ENCODE results near the gene FAM20B. TPM values are rescaled to one million over a fixed set of nuclear protein-coding genes. Genes with fewer than 3 reads are reported as not detected.

FAM20B gene
- total and polyA plus RNA-seq, 8 donors = 5.4 to 24.6 (median 16.0) TPM

- intact Hi-C loops (cut with DNase I) = no loop called here
- WGBS, 2 donors = 96 to 97% methylated on average over 3 of the region's 3 CpGs
- FAIRE-seq (no peak), DNase-seq (no peak), ATAC-seq (no peak)
- Histone ChIP-seq H3K27me3 (no peaks in the 10 kb centered on the region), H3K27ac (no peak overlapping the region), H3K4me3 (no peak overlapping the region), H3K4me1 (no peaks in the 10 kb centered on the region), H3K9me3 (no peaks in the 10 kb centered on the region), H3K36me3 (peaks cover 0 to 8% (median 0%) of the 10 kb centered on the region in 3 donors)
- TF ChIP-seq CTCF (IDR thresholded peaks at IDR 0.05) = no peak
These were observed 33.1 kb downstream of the FAM20B start for GRCh38 chr1:179058487-179059483.

GRCh38 chr1:179061360-179062282 lies 35.9 kb downstream of the FAM20B start:
- ATAC-seq = no peak
- no peaks in the 10 kb centered on the region for H3K9me3 ChIP-seq
- intact Hi-C loops (cut with DNase I) = no loop called here

GRCh38 chr1:179066471-179066870 lies 40.8 kb downstream of the FAM20B start:
- H3K27me3 ChIP-seq = no peaks in the 10 kb centered on the region
- no peak overlapping the region for H3K4me3 ChIP-seq
- ATAC-seq = no peak
- peaks cover 0 to 17% (median 0%) of the 10 kb centered on the region in 3 donors for H3K36me3 ChIP-seq
- H3K27ac ChIP-seq = no peak overlapping the region
- no peaks in the 10 kb centered on the region for H3K4me1 ChIP-seq
- 93 to 95% methylated on average over 4 of the region's 4 CpGs for WGBS, 2 donors
- no peak for FAIRE-seq
- no peak for TF ChIP-seq CTCF (IDR thresholded peaks at IDR 0.05)
- no peak for DNase-seq
- intact Hi-C loops (cut with DNase I) = no loop called here
- no peaks in the 10 kb centered on the region for H3K9me3 ChIP-seq

More at GRCh38 chr1:179061360-179062282, 35.9 kb downstream of the FAM20B start:
- no peak for DNase-seq
- Histone ChIP-seq H3K4me3 (no peak overlapping the region), H3K4me1 (no peaks in the 10 kb centered on the region), H3K36me3 (peaks cover 0 to 11% (median 0%) of the 10 kb centered on the region in 3 donors), H3K27ac (no peak overlapping the region), H3K27me3 (no peaks in the 10 kb centered on the region)
- no peak for TF ChIP-seq CTCF (IDR thresholded peaks at IDR 0.05)
- WGBS, 2 donors = 94 to 95% methylated on average over 8 of the region's 8 CpGs
- no peak for FAIRE-seq

GRCh38 chr1:179077396-179077795 lies 51.7 kb downstream of the FAM20B start:
- Histone ChIP-seq H3K4me3 (no peak overlapping the region), H3K27ac (no peak overlapping the region), H3K4me1 (peaks cover 0 to 7% (median 0%) of the 10 kb centered on the region in 3 donors), H3K27me3 (no peaks in the 10 kb centered on the region), H3K9me3 (no peaks in the 10 kb centered on the region), H3K36me3 (no peaks in the 10 kb centered on the region)
- DNase-seq (no peak), FAIRE-seq (no peak), ATAC-seq (no peak)
- TF ChIP-seq CTCF (IDR thresholded peaks at IDR 0.05) = no peak
- intact Hi-C loops (cut with DNase I) = no loop called here
- 81 to 82% methylated on average over 7 of the region's 7 CpGs for WGBS, 2 donors

Measured in pancreas (tissue), 10 donors.